CD4-positive, alpha-beta memory T cell (primary cell): Measurements from ENCODE around the gene TM7SF2. TPM values are rescaled to one million over a fixed set of nuclear protein-coding genes. Genes with fewer than 3 reads are reported as not detected.

Source experiments
- CTCF ChIA-PET: fragments of 350-600 bp; sonication (Branson Sonifier 250); formaldehyde crosslinking; loops from one replicate; lab custom pipeline; 2021; ENCODE audit warnings: inconsistent platforms; ENCODE audit not compliant: partially characterized antibody; lab: Charles Lee
- POLR2A ChIA-PET: fragments of 350-600 bp; sonication (Branson Sonifier 250); formaldehyde crosslinking; loops from one replicate; lab custom pipeline; 2021; ENCODE audit not compliant: partially characterized antibody; lab: Charles Lee
- DNase-seq, 5 donors: peaks; one replicate each; pipeline versions ENCODE4 v3.0.0 to v3.0.0-alpha.2; 2020 to 2022; ENCODE audit warnings: mixed read lengths in 1 of 5
- H3K27ac ChIP-seq: one replicate; pipeline ENCODE4 v1.7.0; 2013; ENCODE audit warnings: low read depth, low read length
- H3K27me3 ChIP-seq: 2 replicates; pipeline ENCODE4 v1.7.0; 2013; ENCODE audit warnings: mild to moderate bottlenecking, low read length, moderate library complexity; ENCODE audit not compliant: insufficient read depth
- H3K36me3 ChIP-seq: 2 replicates; pipeline ENCODE4 v1.7.0; 2013; ENCODE audit warnings: mild to moderate bottlenecking, low read length, moderate library complexity; ENCODE audit not compliant: insufficient read depth
- H3K4me1 ChIP-seq: 2 replicates; pipeline ENCODE4 v1.7.0; 2013; ENCODE audit warnings: mild to moderate bottlenecking, low read length, moderate library complexity; ENCODE audit not compliant: insufficient read depth
- H3K4me3 ChIP-seq, 2 donors: one replicate each; pipeline ENCODE4 v1.7.0; 2013; ENCODE audit warnings: low read length in 2 of 2, mild to moderate bottlenecking in 1 of 2
- H3K9me3 ChIP-seq, 2 donors: one replicate each; pipeline ENCODE4 v1.7.0; 2013; ENCODE audit warnings: low read length in 2 of 2, control low read depth in 1 of 2; ENCODE audit not compliant: control insufficient read depth in 1 of 2
- H3K27ac Mint-ChIP-seq, 7 donors: one replicate each; pipeline ENCODE4 v1.8.0; 2020 to 2021; ENCODE audit warnings: mixed read lengths in 7 of 7, mild to moderate bottlenecking in 6 of 7, inconsistent platforms in 3 of 7, moderate library complexity in 3 of 7
- H3K27me3 Mint-ChIP-seq, 2 donors: one replicate each; pipeline ENCODE4 v1.8.0; 2020 to 2021; ENCODE audit warnings: mixed read lengths in 2 of 2
- H3K36me3 Mint-ChIP-seq, 2 donors: one replicate each; pipeline ENCODE4 v1.8.0; 2020 to 2021; ENCODE audit warnings: mixed read lengths in 2 of 2, inconsistent platforms in 1 of 2, mild to moderate bottlenecking in 1 of 2
- H3K4me1 Mint-ChIP-seq, 4 donors: one replicate each; pipeline ENCODE4 v1.8.0; 2020 to 2021; ENCODE audit warnings: mixed read lengths in 4 of 4, mild to moderate bottlenecking in 1 of 4
- H3K4me3 Mint-ChIP-seq, 8 donors: one replicate each; pipeline ENCODE4 v1.8.0; 2020 to 2021; ENCODE audit warnings: mixed read lengths in 8 of 8, mild to moderate bottlenecking in 7 of 8, moderate library complexity in 6 of 8, inconsistent platforms in 3 of 8
- H3K9me3 Mint-ChIP-seq, 8 donors: one replicate each; pipeline ENCODE4 v1.8.0; 2020 to 2021; ENCODE audit warnings: mixed read lengths in 8 of 8, mild to moderate bottlenecking in 5 of 8, inconsistent platforms in 3 of 8, moderate library complexity in 1 of 8
- intact Hi-C: fragments of 100-400 bp; cut with micrococcal nuclease; formaldehyde crosslinking; loops from one replicate; pipeline ENCODE4 v1.15.1; 2023
- polyA plus RNA-seq, 2 donors: library from polyadenylated mRNA; unstranded; fragments of 300-500 nt; fragmentation: Illumina TruSeq; gene quantifications; one replicate each; pipeline ENCODE4 v1.2.3, GENCODE V29; 2021
- total RNA-seq, 2 experiments: library from RNA; stranded (reverse); gene quantifications; one replicate each; pipeline ENCODE4 v1.2.3, GENCODE V29; 2021

Gene TM7SF2
- total and polyA plus RNA-seq, 4 experiments from 2014 or later = 9.1 to 27.2 (median 17.2) TPM

- Mint-ChIP-seq H3K9me3 (no peaks in the 10 kb centered on the region), H3K4me3 (peak overlapping the region; percentile 98 to 100 (median 99)), H3K36me3 (peaks cover 32 to 57% of the 10 kb centered on the region in 2 donors), H3K27me3 (no peaks in the 10 kb centered on the region), H3K4me1 (peaks cover 18 to 65% (median 34%) of the 10 kb centered on the region in 4 donors), H3K27ac (peak overlapping the region; percentile 99 to 100 (median 100))
- ChIA-PET CTCF (interaction anchor here (1.6 to 4.8 kb wide), 4 partner anchors 10 to 108 kb away, joined by 3 to 55 read pairs (median 10); partner anchors contain the start of genes ARL2, SYVN1 and TM7SF2), POLR2A (interaction anchor here (0.8 to 15.5 kb wide), 16 partner anchors 9 to 404 kb away, joined by 3 to 320 read pairs (median 12); partner anchors contain the start of genes ARL2, CAPN1, CDC42BPG and EHD1)
- Histone ChIP-seq H3K36me3 (peaks cover 43% of the 10 kb centered on the region), H3K27me3 (no peaks in the 10 kb centered on the region), H3K4me1 (peaks cover 38% of the 10 kb centered on the region), H3K9me3 (no peaks in the 10 kb centered on the region), H3K27ac (peak overlapping the region; percentile 99), H3K4me3 (peak overlapping the region; percentile 92 to 96)
- intact Hi-C loops = no loop called here
- DNase-seq = no peak
Measured at GRCh38 chr11:65120831-65121230, 9.2 kb downstream of the TM7SF2 start.

GRCh38 chr11:65121447-65121864 is 9.8 kb downstream of the TM7SF2 start:
- peaks cover 50% of the 10 kb centered on the region for H3K36me3 ChIP-seq
- Mint-ChIP-seq H3K36me3 (peaks cover 34 to 63% of the 10 kb centered on the region in 2 donors), H3K4me1 (peaks cover 18 to 59% (median 33%) of the 10 kb centered on the region in 4 donors), H3K27me3 (no peaks in the 10 kb centered on the region), H3K27ac (peak overlapping the region; percentile 99 to 100 (median 100)), H3K9me3 (no peaks in the 10 kb centered on the region), H3K4me3 (peak overlapping the region; percentile 98 to 100 (median 99))
- DNase-seq = peak in 3 of 5 donors; percentile 23 to 60 (median 32)
- no peaks in the 10 kb centered on the region for H3K27me3 ChIP-seq
- intact Hi-C loops = no loop called here
- POLR2A ChIA-PET = interaction anchor here (0.6 to 15.5 kb wide), 34 partner anchors 10 to 739 kb away, joined by 3 to 320 read pairs (median 5); partner anchors contain the start of genes ARL2, ATG2A, CAPN1 and CDC42BPG
- CTCF ChIA-PET = interaction anchor here (1.1 to 4.8 kb wide), 8 partner anchors 10 to 194 kb away, joined by 3 to 55 read pairs (median 4); partner anchors contain the start of genes ARL2, CDC42EP2, SYVN1 and TM7SF2
- peak overlapping the region; percentile 92 to 96 for H3K4me3 ChIP-seq
- peaks cover 32% of the 10 kb centered on the region for H3K4me1 ChIP-seq
- H3K27ac ChIP-seq = peak overlapping the region; percentile 99
- no peaks in the 10 kb centered on the region for H3K9me3 ChIP-seq

- CTCF ChIA-PET = interaction anchor here (0.7 to 4.8 kb wide), 10 partner anchors 9 to 451 kb away, joined by 3 to 55 read pairs (median 4); partner anchors contain the start of genes ARL2, CDC42EP2, SYVN1 and TM7SF2
- peaks cover 18 to 56% (median 30%) of the 10 kb centered on the region in 4 donors for H3K4me1 Mint-ChIP-seq
- intact Hi-C loops = loop anchor here (1.0 kb wide), 4 partner anchors 12 to 109 kb away; partner anchors contain the start of genes CDCA5, SYVN1, VPS51 and ZFPL1
Measured at GRCh38 chr11:65121865-65122696, 10.4 kb downstream of the TM7SF2 start, which contains the start of the genes FAU and MRPL49. FAU (minus strand) TSS chr11:65122134; CDS start chr11:65121813, 321 bp downstream. MRPL49 (plus strand) TSS chr11:65122321; CDS start chr11:65122347, 26 bp downstream.

GRCh38 chr11:65124480-65125196 is 13.0 kb downstream of the TM7SF2 start:
- Mint-ChIP-seq H3K4me3 (peak overlapping the region in 4 of 8 donors; percentile 13 to 68 (median 22)), H3K9me3 (peaks cover 0 to 1% (median 0%) of the 10 kb centered on the region in 8 donors), H3K27ac (peak overlapping the region in 5 of 7 donors; percentile 44 to 77 (median 51)), H3K36me3 (peaks cover 33 to 76% of the 10 kb centered on the region in 2 donors), H3K27me3 (no peaks in the 10 kb centered on the region), H3K4me1 (peaks cover 13 to 46% (median 24%) of the 10 kb centered on the region in 4 donors)
- Histone ChIP-seq H3K4me3 (no peak overlapping the region), H3K27me3 (no peaks in the 10 kb centered on the region), H3K4me1 (peaks cover 27% of the 10 kb centered on the region), H3K9me3 (no peaks in the 10 kb centered on the region), H3K27ac (no peak overlapping the region), H3K36me3 (peaks cover 68% of the 10 kb centered on the region)
- DNase-seq = no peak
- CTCF ChIA-PET = interaction anchor here (1.4 to 1.7 kb wide), 3 partner anchors 12 to 112 kb away, joined by 3 to 7 read pairs (median 5); no protein-coding TSS in a partner anchor
- POLR2A ChIA-PET = interaction anchor here (0.9 to 11.5 kb wide), 4 partner anchors 9 to 346 kb away, joined by 3 to 251 read pairs (median 3); partner anchors contain the start of genes SYVN1 and VPS51
- intact Hi-C loops = no loop called here

More at GRCh38 chr11:65121865-65122696, 10.4 kb downstream of the TM7SF2 start, which contains the start of the genes FAU and MRPL49:
- peaks cover 27% of the 10 kb centered on the region for H3K4me1 ChIP-seq
- peak within 1 kb of the TSS; percentile 98 to 100 (median 99) for H3K4me3 Mint-ChIP-seq
- peak; percentile 97 to 99 (median 99) for DNase-seq
- peak within 1 kb of the TSS; percentile 92 to 100 for H3K4me3 ChIP-seq
- no peaks in the 10 kb centered on the region for H3K27me3 Mint-ChIP-seq
- H3K9me3 Mint-ChIP-seq = peaks cover 0 to 1% (median 0%) of the 10 kb centered on the region in 8 donors
- POLR2A ChIA-PET = interaction anchor here (0.6 to 15.5 kb wide), 35 partner anchors 10 to 738 kb away, joined by 3 to 320 read pairs (median 5); partner anchors contain the start of genes ARL2, ATG2A, CAPN1 and CDC42BPG
- peaks cover 40 to 69% of the 10 kb centered on the region in 2 donors for H3K36me3 Mint-ChIP-seq
- no peaks in the 10 kb centered on the region for H3K27me3 ChIP-seq
- H3K27ac Mint-ChIP-seq = peak within 1 kb of the TSS; percentile 99 to 100 (median 100)
- H3K27ac ChIP-seq = peak within 1 kb of the TSS; percentile 99
- no peaks in the 10 kb centered on the region for H3K9me3 ChIP-seq
- H3K36me3 ChIP-seq = peaks cover 56% of the 10 kb centered on the region

- ChIA-PET POLR2A (interaction anchor here (1.0 to 11.5 kb wide), 2 partner anchors 8 to 27 kb away, joined by 3 to 251 read pairs; partner anchors contain the start of gene SYVN1), CTCF (interaction anchor here (1.4 to 1.7 kb wide), 2 partner anchors 13 to 113 kb away, joined by 3 to 5 read pairs; no protein-coding TSS in a partner anchor)
- H3K36me3 Mint-ChIP-seq = peaks cover 26 to 73% of the 10 kb centered on the region in 2 donors
Measured at GRCh38 chr11:65125197-65126056, 13.8 kb downstream of the TM7SF2 start.

More at GRCh38 chr11:65125197-65126056, 13.8 kb downstream of the TM7SF2 start:
- Histone ChIP-seq H3K36me3 (peaks cover 68% of the 10 kb centered on the region), H3K27ac (no peak overlapping the region), H3K4me1 (peaks cover 27% of the 10 kb centered on the region), H3K9me3 (no peaks in the 10 kb centered on the region), H3K4me3 (no peak overlapping the region), H3K27me3 (no peaks in the 10 kb centered on the region)
- H3K9me3 Mint-ChIP-seq = peaks cover 0 to 1% (median 0%) of the 10 kb centered on the region in 8 donors
- DNase-seq = no peak
- H3K4me1 Mint-ChIP-seq = peaks cover 12 to 38% (median 23%) of the 10 kb centered on the region in 4 donors
- intact Hi-C loops = no loop called here
- peak overlapping the region in 1 of 7 donors; percentile 44 for H3K27ac Mint-ChIP-seq
- no peak overlapping the region for H3K4me3 Mint-ChIP-seq
- no peaks in the 10 kb centered on the region for H3K27me3 Mint-ChIP-seq
